Hippocampal formation (tissue), 2 donors: ENCODE measurements around the gene ANKRD11.
"Not testable (repeated sequence)": the region's sequence is repeated elsewhere in the genome, so short reads cannot be mapped to it uniquely, and the experiment has no call there.

Experiments
- DNase-seq, 2 donors: peaks; one replicate each; lab custom pipeline; 2025; lab: John Stamatoyannopoulos, UW

The ANKRD11 gene

GRCh38 chr16:89404561-89404960 is 85.8 kb downstream of the ANKRD11 start:
- no peak for DNase-seq

DNA sequence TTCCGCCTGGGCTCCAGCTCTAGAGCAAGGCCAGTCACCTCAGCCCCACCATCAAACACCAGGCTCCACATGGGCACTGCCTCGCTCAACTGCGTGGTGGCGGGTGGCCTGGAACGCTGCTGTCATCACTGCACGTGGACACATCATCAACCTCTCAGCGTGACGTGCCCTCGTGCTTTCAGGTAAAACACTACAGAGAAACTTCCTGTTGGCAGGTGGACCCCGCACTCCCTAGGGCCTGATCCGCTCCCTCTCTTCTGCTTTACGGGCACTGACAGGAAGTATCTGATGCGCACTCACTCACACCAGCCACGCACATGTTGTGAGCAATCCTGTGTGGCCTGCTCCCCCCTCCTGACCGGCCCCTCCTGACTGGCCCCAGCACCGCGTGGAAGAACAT is 87.4 kb downstream of the ANKRD11 start:
- DNase-seq: no peak

DNA sequence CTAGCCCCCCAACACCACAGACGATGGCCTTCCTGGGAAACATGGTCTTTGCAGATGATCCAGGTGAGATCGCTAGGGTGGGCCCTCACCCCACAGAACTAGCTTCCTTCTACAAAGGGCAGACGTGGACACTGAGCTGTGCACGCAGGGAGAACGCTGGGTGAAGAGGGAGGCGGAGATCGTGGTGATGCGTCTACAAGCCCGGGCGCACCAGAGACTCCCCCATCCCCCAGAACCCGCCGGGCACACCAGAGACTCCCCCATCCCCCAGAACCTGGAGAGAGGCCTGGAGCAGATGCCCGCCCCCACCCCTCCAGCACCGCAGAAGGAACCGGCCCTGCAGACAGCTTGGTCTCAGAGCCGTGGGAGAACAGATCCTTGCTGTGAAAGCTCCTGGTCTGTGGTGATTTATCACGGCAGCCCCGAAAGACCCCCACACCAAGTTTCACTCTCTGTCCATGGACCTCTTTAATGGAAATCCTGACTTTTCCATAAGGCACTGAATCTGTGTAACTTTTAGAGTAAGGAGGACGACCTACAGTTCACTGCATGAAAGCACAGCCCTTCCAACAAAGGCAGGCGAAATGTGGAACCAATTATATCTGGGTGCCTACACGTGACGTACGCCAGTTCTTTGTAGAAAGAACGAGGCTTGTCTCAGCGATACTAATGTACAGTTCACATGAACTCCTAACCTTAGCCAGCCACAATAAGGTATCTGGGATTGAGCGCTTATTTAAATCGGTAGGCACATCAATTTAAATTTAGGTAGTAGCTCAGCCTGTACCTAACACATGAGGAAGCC is 88.5 kb downstream of the ANKRD11 start:
- DNase-seq: no peak

DNA sequence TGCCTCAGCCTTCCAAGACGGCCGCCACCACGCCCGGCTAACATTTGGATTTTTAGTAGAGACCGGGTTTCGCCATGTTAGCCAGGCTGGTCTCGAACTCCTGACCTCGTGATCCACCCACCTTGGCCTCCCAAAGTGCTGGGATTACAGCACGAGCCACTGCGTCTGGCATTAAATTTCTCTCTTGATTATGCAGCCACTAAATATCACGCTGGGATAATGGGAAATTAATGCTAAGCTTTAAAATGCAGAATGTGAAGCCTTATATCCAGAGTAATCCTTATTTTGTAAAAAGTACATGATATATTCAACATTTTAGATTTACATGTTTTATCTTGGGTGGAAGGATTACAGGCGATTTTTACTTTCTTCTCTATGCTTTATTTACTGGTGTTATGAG is 89.2 kb downstream of the ANKRD11 start:
- DNase-seq: no peak

GRCh38 chr16:89400740-89401139 is 89.6 kb downstream of the ANKRD11 start:
- no peak for DNase-seq

GRCh38 chr16:89398924-89399323 is 91.4 kb downstream of the ANKRD11 start:
- DNase-seq: no peak

DNA sequence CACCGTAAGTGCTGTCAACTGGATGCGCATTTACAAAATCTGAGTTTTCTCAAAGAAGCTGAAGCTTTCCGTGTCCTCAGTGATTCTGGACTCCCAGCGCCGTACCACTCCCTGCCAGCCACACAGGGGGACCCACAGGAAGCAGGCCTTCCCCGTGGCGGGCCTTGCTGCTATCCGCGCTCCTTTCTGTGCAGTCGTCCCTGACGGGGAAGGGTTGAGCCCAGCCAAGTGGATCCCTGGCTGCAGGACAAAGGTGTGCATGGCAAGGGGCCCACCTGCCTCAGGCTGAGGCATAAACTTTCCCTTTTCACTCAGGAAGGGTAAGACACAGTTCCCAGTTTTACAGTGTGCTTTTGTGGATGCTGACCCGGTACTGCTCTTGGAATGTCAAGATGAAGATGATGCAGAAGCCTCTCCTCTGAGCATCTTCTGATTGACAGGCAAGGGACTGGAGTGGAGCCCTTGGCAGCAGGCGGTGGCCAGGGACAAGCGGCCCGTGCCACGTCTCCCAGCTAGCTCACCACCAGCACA is 93.0 kb downstream of the ANKRD11 start:
- no peak for DNase-seq

- no peak for DNase-seq
Measured at GRCh38 chr16:89396156-89396555, 94.2 kb downstream of the ANKRD11 start.

DNA sequence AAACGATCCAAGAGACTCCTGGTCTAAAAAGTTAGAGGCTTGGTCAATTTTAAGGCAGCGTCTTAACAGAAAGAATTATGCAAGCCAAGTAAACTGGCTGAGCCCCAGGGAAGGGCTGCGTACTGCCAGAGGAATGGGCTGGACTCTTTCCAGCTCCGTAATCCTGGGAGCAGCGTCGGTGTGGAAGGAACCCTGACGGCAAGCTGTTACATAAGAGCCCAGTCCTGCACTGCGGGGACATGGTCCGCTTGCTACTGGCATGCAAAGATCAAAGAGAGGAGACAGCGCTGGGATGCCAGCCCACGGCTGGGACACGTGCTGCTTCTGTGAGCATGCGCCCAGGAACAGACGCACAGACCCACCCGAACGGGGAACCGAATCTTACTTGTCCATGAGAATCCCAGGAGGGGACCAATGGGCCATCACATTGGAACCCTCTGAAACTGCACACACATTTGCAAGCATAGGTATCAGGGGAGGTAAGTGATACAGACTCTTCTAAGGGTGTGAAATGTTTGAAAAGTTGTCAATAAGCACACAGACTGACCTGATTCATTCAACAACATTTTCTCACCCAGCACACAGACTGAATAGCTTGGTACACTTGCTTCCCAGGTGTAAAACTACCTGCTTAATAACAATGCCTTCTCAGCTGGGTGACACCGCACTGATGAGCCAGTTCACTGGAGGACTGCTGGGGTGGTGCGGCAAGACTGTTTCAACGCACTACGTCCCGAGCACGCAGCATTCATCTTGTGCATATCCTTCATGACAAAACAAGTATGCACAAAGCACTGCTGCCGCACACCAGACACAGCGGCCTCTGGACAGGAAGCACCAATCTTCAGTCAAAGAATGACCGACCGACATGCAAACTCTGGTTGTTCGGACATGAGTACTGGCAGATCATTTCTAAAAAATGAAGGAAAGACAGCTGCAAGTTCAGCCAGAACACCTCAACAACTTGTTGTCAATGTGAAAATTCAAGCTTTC is 94.9 kb downstream of the ANKRD11 start:
- DNase-seq: peak; percentile 61 to 73

DNA sequence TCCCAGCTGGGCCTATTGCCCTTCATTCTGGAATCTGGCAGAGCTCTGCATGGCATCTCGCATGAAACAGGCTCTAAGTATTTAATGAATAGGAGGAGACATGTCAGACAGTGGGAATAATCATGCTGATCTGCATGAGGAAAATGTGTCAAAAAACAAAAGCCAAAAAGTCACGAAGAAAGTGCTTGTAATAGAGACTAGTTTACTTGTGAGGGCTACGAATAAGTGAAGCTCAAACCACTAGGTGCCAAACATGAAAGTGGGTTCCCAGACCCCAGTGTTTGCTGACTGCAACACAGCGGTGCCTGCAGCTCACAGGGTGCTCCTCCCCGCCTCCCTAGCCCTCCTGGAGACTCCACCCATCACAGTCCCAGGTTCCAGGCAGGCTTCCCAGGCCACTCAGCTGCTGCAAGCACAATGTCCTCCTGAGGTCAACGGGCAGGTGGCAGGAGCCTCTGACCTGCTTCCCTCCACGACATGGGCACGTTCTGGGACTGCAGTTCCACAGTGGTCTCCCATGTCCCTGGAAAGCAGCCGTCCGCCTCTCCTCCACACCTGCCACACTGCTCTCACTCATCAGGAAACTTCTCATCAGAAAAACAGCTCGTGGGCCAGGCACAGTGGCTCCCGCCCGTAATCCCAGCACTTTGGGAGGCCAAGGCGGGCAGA is 96.5 kb downstream of the ANKRD11 start:
- DNase-seq: no peak

- no peak for DNase-seq
Measured at GRCh38 chr16:89392881-89393737, 97.3 kb downstream of the ANKRD11 start.

DNA sequence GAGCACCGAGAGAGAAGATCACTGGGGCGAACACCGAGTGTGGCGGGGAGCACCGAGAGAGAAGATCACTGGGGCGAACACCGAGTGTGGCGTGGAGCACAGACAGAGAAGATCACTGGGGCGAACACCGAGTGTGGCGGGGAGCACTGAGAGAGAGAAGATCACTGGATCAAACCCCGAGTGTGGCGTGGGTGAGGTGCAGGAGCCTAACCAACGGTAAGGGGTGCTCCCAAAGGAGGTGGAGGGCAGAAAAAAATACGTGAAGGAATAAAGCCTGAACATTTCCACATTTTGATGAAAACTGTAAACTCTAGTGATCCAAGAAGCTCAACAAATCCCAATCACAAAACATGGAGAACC is 100.2 kb downstream of the ANKRD11 start:
- not testable (repeated sequence) for DNase-seq

GRCh38 chr16:89389504-89390223 is 100.7 kb downstream of the ANKRD11 start:
- DNase-seq: not testable (repeated sequence)

GRCh38 chr16:89388536-89388935 is 101.8 kb downstream of the ANKRD11 start:
- DNase-seq: no peak

DNA sequence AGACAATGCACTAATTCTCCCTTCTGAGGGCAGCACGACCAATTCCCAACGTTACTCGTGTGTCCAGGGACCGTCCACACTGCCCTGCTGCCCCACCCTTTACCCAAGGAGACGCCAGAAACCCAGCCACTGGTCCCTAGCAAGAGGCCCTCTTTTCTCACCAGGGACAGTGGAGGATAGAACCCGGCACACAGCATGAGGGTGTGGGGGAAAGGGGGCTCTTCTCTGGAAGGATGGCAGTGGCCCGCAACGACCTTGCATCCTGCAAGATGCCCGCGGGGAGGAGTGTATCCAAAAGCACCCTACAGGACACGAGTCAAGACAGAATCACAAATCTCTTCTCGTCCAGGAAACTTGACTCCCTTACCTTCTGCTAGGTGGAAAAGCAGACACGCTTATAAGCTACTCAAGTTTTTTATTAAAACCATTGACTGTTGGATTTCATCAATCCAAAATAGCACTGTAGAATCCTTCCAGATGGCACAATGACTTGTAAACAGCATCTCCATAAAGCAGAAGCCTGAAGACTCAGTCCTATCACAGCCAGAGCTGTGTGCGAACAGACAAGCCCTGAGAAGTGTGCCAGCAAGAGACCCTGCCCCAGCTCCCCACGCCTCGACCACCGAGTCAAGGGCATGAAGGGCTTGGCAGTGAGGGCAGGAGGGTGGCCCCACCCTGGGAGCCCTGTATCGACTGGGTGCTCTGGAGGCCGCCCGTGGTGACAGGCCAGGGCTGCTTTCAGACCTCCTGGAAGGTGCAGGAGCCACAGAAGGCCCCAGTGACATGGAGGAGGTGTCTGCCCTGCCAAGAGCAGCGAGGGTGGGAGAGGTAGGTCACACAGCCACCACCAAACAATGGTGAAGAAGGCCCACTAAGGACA is 103.8 kb downstream of the ANKRD11 start:
- no peak for DNase-seq

- DNase-seq: no peak
Measured at GRCh38 chr16:89385712-89386111, 104.6 kb downstream of the ANKRD11 start.

GRCh38 chr16:89384282-89384681 is 106.1 kb downstream of the ANKRD11 start:
- no peak for DNase-seq

DNA sequence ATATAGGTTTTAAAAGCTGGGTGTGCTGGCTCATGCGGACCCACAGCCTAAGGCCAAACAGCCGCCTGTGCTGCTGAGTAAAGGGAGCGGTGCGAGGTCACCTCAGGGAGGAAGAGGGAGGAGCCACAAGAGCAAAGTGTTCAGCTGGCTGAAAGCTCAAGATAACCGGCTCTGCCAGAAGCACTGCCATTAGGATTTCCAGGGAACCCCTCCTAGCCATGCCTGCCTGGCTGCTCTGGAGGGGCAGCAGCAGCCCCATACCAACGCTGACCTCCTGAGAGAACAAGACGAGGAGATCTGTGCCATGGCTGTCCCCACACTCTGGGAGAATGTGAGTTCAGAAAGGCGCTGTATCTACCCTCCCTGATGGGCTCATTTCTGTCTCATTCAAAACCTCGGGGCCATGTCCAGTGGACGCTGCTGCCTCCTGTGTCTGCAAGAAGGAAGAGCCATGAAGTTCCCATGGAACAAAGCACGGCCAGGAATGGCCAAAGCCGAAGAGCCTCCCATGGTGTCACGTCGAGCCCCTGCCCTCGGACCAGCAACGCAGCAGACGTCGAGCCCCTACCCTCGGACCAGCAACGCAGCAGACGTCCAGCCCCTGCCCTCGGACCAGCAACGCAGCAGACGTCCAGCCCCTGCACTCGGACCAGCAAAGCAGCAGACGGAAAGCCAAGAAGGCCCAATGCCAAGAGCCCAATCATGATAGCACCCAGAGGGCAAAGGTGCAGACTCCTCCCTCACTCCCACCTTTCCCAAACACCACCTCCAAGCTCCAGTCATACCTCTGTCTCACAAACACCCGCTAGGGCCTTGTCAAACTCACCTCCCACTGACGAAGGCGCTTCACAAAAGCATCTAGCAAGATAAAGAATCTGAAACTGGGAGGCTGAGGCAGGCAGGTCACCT is 107.0 kb downstream of the ANKRD11 start:
- no peak for DNase-seq
